Stimulated activated CD8-positive, alpha-beta memory T cell treated with anti-CD3 and anti-CD28 coated beads, Interleukin-15, amount 100 ng/mL, for 24 hours (primary cell): ENCODE data around the gene LYPD6.
"Not testable (repeated sequence)": the region's sequence is repeated elsewhere in the genome, so short reads cannot be mapped to it uniquely, and the experiment has no call there.

Source experiments
- DNase-seq: peaks from one replicate; pipeline ENCODE4 v3.0.0-alpha.2; 2020; ENCODE audit warnings: low read depth

LYPD6 gene

GRCh38 chr2:149330127-149331022 is at the start of gene LYPD6:
Gene LYPD6 (plus strand): TSS chr2:149330587. CDS start chr2:149437709, 107,122 bp downstream.
- DNase-seq = no peak

GRCh38 chr2:149281441-149281840 is 48.9 kb upstream of the LYPD6 start:
- no peak for DNase-seq

- DNase-seq = no peak
These were observed 39.7 kb upstream of the LYPD6 start for GRCh38 chr2:149290662-149291061.

GRCh38 chr2:149291881-149292280 is 38.5 kb upstream of the LYPD6 start:
- DNase-seq = no peak

GRCh38 chr2:149296031-149296430 is 34.4 kb upstream of the LYPD6 start:
- DNase-seq = no peak

GRCh38 chr2:149307014-149307413 is 23.4 kb upstream of the LYPD6 start:
- DNase-seq = no peak

- DNase-seq = no peak
These were observed 20.0 kb upstream of the LYPD6 start for GRCh38 chr2:149310349-149310748.

GRCh38 chr2:149312039-149312438 is 18.3 kb upstream of the LYPD6 start:
- no peak for DNase-seq

GRCh38 chr2:149313512-149313972 is 16.8 kb upstream of the LYPD6 start:
- DNase-seq = no peak

- no peak for DNase-seq
These were observed 15.7 kb upstream of the LYPD6 start for GRCh38 chr2:149314687-149315086.

GRCh38 chr2:149315461-149315860 is 14.9 kb upstream of the LYPD6 start:
- no peak for DNase-seq

GRCh38 chr2:149318566-149318965 is 11.8 kb upstream of the LYPD6 start:
- DNase-seq = not testable (repeated sequence)

- no peak for DNase-seq
These were observed 10.0 kb upstream of the LYPD6 start for GRCh38 chr2:149320362-149320761.

- no peak for DNase-seq
These were observed 1.3 kb upstream of the LYPD6 start for GRCh38 chr2:149329068-149329467.

GRCh38 chr2:149329489-149330126 is 779 bp upstream of the LYPD6 start:
- no peak for DNase-seq

- no peak for DNase-seq
These were observed 625 bp downstream of the LYPD6 start for GRCh38 chr2:149331023-149331400.

GRCh38 chr2:149332364-149332763 is 2.0 kb downstream of the LYPD6 start:
- no peak for DNase-seq

- no peak for DNase-seq
These were observed 3.2 kb downstream of the LYPD6 start for GRCh38 chr2:149333636-149334035.

- no peak for DNase-seq
These were observed 3.8 kb downstream of the LYPD6 start for GRCh38 chr2:149334156-149334555.

- no peak for DNase-seq
These were observed 8.9 kb downstream of the LYPD6 start for GRCh38 chr2:149339324-149339723.

GRCh38 chr2:149342509-149342908 is 12.1 kb downstream of the LYPD6 start:
- no peak for DNase-seq

GRCh38 chr2:149344105-149344504 is 13.7 kb downstream of the LYPD6 start:
- DNase-seq = no peak

- no peak for DNase-seq
These were observed 15.9 kb downstream of the LYPD6 start for GRCh38 chr2:149346272-149346671.
